NK-92 (cell line): ENCODE results near the gene CRYBG2.

Source experiments
- DNase-seq: peaks from one replicate; lab custom pipeline; 2025; ENCODE audit not compliant: unreplicated experiment; lab: John Stamatoyannopoulos, UW

The CRYBG2 gene

DNA sequence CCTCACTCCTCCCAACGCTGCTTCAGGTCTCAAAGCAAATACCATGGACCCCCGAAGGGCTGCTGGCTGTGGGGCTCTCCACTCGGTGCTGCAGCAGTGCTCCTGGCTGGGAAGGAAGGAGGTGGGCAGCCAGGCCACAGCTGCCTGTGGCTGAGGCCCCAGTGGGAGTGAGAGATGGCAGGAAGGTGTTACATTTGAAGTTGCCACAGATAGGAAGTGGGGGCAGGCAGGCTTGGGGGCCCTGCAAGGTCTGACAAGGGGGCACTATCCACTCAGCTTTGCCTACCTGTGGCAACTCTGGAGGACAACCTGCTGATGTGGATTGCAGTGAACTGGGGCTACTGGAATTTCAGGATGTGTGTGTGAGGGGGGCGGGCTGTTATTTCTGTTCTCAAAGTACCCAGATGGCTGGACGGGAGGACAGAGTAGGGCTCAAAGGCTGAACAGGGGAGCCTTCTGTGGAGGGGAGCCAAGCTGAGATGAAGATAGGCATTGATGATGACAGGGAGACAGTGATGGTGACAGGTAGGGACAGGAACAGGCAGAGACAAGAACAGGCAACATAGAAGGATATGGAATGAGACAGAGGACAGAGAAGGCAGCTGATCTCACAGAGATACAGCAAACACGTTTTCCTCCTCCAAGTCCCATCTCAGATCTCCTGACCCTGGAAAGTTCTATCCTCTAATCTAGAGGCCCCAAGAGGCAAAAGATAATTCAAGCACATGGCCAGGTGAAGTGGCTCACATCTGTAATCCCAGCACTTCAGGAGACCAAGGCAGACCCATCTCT is 16.9 kb upstream of the CRYBG2 start:
- no peak for DNase-seq

DNA sequence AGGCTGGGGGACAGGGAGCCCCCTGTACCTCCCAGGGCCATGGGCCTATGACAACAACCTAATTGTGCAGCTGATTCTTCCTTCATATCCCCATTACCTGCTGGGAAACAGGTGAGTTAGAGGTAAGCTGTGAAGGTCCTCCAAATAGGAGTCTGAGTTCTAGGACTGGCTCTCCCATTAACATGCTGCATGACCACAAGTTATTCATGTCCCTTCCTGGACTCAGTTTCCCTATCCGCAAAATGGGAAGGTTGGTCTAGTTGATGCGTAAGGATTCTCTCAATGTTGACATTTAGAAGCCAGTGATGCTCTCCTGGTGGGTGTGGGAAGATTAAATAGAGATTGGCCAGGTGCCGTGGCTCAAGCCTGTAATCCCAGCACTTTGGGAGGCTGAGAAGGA is 14.6 kb upstream of the CRYBG2 start:
- DNase-seq, result no peak

DNA sequence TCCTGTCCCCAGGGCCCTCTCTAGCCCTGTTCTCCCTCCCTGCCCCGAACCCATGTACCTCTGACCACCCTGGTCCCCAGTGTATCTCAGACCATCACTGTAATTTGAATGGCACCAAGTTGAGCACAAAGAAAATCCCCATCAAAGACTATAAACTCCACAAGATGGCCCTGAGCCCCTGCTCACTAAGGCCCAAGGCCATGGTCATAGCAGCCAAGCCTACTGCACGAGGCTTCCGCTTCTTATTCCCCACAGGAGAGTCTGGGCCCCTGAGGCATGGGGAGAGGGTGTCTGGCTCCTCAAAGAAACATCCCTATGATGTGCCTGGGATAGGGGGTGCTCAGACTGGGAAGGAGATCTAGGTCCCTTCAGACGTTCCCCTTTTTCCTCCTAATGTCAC is 14.1 kb upstream of the CRYBG2 start:
- DNase-seq, result no peak

DNA sequence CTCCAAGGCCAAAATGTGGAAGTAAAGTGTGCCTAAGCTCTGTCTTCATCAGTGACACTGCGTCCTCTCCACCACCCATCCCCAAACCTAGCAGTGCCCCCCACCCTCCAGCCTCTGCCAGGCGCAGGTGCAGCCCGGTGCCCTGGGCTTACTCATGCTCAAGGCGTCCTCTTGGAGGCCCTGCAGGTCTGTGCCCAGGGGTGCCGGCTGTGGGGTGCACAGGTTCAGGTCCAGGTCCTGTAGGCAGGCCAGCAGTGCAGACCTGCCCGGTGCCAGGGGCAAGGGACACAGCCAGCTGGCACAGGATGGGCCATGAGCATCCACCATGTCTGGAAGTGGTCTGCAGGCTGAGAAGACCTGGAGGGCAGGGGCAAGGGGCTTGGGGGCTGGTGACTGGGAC is 13.5 kb upstream of the CRYBG2 start:
- no peak for DNase-seq

DNA sequence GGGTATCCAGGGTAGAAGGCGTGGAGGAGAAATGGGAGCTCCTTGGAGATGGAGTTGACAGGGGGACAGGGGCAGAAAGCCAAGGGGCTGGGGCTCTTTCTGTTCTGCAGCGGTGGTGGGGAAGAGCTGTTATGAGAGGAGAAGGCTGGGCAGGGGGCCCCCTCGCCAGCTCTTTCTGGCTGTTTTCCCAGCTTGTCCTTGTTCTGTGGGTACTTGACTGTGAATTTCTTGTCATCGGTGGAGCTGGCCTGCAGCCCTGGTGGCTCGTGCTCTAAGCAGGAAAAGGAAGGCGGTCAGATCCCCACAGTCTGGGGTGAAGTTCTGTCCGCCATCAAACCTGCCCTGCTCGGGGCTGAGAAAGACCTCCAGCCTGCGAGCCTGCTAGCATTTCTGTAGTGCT is 11.0 kb upstream of the CRYBG2 start:
- DNase-seq, result no peak

DNA sequence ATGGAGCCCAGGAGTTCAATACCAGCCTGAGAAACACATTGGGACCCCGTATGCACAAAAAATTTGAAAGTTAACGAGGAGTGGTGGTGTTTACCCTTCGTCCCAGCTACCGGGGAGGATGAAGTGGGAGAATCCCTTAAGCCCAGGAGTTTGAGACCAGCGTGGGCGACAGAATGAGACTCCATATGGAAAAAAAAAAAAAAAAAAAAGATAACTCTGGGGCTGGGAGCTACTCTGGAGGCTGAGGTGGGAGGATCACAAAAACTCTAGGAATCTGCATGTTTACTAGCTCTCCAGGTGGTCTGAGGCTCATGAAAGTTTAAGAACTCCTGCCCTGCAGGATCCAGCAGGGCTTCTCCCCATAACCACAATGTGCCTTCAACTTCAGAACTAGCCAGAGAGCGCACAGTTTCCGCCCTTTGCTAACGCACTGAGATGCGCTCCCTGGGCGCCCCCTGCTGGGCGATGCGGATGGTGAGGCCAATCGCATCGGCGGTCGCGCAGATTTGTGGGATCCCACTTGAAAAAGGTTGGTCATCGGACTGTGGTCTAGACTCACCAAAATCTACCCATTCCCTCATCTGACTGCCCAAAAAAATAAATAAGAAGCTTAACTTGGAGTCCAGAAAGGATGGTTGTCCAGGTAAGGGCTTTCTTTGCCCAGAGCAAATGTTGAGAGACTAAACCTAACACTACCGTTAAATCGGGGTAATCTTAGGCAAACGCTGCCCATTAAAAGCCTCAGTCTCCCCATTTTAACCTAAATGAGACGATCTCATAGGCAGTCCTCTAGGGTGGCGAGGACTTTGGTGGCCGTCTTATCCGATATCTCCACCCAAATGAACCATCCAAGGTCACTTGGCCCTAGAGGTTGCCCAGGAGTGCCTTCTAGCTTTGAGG is 9.9 kb upstream of the CRYBG2 start:
- no peak for DNase-seq

DNA sequence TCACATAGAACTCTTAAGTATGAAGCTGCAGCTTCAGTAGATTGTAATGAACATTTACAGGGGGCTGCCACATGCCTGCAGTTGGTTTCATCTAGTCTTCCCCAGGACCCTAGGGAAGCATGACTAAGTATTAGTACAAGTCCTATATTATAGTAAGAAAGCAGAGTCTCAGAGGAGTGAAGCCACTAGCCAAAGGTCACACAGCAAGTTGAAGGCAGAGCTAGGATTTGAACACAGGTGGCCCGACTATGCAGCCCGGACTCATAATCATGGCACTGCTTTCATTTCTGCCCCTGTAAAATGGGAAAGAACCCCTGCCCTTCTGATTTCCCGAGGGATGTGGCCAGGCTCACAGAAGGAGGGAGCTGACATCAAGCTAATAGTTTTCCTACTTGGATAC is 8.4 kb upstream of the CRYBG2 start:
- DNase-seq, result no peak

DNA sequence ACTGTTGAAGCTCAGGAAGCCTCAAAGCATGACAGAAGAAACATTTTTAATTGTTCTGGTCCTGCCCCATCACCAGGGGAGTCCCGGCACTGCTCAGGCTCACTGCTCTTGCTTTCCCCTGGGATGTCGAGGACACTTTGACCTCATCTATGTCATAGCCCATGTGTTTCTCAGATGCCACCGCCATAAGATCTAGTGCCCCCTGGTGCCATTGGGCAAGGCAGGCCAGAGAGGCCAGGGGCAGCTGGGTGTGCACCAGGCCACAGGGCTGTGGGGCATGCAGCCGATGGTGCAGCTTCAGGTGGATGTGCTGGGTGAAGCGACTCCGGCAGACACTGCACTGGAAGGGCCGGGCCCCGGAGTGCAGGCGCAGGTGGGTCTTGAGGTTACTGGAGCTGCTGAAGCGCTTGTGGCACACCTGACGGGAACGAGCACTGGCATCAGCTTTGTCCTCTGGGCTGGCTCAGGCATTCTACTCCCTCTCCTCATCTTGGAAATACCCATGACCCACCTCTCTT is 7.7 kb upstream of the CRYBG2 start:
- no peak for DNase-seq

DNA sequence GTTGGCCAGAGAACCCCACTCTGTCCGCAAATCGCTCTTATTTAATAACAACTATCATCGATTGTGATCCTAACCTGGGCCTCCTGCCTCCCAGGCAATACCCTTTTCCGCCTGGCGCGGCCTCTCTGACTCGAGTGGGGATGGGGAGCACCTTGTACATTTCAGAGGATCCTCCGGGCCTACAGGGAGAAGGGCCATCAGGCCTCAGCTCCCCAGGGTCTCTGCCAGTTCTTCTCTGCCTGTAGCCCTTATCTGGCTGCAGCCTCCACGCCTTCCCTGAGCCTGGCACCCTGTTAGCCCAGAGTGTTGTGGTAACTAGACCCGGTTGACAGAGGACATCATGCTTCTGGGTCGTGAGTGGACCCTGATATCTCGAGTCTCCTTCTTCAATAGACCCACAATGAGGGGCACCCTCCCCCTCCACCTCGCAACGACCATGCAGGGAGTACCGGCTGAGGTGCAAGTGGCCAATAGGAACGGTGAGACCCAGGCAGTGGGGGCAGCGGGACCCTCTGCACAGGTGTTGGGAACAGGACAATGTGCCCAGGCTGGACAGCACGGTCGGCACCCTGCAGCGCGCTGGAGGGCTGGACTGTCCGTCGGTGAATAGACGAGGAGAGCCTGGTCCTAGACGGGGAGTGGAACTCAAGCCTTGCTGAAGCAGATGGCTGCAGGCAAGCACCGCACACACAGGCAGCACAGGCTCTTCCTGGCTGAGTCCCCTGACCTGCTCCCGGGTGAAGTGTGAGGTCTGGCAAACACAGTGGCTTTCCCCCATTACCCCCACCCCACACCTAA is 7.1 kb upstream of the CRYBG2 start:
- DNase-seq, result no peak

DNA sequence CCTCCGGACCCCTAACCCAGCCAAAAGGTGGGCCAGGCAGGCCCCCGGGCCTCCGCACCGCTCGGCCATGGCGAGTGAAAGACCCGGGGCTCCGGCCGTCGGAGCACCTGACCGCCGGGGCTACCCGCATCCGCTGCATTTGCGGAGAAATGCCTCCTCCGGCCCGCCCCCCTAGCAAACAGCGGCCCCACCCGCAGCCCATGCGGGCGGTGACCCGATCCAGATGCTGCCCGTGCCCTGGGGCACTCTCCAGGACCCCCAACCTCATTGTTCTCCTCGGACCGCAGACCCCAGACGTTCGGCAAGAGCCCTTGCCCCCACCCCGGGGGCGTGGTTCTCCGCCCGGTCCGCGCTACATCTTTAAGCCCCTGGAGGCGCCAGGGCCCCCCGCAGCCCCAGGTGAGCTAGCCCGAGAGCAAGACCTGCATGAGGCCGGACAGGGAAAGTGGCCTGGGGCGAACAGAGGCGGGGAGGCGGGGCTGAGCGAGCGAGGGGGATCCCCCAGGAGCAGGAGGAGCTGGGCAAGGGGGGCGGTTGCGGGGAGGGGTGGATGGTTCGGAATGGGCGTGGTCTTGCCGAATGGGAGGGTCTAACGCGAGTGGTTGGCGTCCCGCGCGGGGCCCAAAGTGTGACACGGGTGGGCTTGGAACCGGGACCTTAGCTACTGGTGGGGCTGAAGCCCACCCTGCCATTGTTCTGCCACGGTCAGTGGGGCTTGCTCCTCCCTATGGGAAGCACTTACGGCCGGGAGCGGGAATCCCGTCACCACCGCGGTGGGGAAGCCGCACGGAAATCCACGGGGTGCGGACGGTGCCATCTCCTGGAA is 6.3 kb upstream of the CRYBG2 start:
- no peak for DNase-seq

DNA sequence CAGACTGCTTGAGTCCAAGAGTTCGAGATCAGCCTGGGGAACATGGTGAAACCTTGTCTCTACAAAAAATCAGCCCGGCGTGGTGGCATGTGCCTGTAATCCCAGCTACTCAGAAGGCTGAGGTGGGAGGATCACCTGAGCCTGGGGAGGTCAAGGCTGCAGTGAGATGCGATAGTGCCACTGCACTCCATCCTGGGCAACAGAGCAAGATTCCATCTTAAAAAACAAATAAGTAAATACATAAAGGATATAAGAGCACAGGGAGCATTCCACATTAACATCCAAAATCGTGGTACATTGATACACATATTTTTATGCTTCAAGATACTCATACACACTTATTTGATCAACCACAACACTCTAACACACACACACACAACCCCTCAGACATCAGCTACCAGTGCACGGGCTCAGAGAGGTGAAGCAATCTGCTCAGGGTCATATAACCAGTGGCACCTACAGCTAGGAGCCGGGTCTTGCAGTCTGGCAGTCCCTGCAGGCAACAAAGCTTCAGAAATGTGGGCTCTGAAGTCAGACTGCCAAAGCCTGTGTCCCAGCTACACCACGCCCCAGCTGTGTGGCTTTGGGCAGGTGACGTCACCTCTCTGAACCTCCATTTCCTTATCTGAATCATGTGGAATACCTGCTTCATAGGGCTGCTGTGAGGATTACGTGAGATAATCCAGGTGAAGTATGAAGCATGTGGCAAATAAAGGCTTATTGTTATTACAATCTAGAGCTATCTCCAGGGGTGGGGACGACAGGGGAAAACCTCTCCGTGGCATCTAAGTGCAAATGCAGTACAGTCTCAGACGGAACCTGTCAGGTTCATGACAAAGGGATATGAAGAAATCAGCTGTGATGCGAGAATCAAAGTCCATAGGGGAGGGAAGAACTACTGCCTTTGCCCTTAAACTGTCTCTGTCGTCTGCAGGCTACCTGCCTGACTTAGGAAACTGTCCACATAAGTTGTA is 4.8 kb upstream of the CRYBG2 start:
- no peak for DNase-seq

DNA sequence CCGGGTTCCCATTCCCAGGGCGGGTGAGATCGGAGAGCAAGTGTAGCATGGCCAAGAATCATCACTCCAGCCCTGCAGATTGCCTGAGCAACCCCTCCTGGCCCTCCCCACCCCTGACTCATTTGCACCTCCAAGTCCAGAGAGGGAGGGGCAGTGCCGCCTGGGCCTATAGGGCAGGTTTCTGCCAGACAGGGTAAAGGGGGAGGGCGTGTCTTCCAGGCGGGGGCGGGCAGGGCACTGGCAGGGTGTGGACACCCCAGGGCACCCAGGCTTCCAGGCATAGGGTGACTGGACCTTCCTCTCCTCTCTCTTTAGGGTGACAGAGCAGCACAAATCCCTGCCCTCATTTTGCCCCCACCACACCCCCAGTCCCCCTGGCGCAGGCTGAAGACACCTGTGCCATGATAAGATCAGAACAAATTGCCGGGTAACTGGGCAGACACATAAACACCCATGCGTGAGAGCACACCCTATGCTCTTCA is 3.2 kb upstream of the CRYBG2 start:
- no peak for DNase-seq

DNA sequence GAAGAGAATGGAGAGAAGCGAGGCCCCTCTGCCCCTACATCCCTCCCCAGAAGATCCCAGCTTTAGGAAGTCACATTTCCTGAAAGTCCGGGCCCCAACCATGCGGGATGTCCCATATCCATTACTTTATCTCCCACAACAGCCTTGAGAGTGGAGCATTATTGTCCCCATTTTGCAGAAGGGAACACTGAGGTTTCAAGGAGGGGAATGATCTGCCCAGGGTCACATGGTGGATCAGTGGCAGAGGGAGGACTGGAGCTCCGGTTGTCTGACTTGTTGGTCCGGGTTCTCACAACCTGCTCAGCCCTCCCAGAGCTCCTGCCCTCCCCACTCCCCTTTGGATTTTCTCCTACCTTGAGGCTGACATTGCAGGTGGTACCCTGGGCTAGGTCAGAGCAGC is 2.2 kb upstream of the CRYBG2 start:
- no peak for DNase-seq

DNA sequence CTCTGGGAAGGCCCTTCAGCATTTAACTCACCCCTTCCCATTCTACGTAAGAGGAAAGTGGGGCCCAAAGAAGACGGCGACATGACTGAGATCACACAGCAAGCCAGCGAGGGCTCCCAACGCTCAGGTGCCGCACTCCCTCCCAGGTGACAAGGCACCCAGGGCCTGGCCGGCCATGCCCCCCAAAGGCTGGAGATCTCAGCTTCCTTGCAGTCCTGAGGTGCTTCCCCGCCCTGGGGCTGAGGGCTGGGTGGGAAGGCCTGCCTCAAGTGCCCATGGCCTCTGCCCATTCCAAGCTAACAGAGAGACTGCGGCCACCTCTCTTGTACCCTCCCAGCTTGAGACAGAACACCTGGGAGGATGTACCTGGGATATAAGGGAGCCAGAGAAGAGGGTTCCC is 1.0 kb upstream of the CRYBG2 start:
- DNase-seq, result no peak

DNA sequence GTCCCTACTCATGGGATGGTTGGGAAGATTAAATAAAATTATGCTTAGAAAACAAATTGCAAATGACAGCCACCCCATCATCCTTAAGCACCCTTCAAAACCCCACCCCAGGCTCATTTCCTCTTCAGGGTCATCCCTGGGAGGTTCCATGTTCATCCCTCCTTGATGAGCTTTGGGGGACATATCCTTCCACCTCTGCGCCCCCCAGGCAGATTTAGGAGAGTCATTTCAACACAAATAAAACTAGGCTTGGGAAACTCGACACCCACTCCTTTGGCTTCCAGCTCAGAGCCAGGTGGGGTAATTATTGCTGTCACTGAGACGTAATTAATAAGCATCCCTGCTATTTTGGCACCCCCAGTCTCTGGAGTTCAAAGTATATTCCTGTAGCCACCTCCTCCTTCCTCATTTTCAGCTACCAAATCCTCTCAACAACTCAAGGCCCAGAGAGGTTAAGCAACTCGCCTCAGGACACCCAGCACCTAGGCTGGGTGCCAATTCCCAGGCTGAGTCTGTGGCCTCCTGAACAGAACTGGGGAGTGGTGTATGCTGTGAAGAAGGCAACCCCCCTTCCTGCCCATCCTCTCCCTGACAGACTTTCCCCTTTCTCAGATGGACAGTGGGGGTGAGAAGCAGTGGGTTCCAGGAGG is 595 bp downstream of the CRYBG2 start:
- no peak for DNase-seq

DNA sequence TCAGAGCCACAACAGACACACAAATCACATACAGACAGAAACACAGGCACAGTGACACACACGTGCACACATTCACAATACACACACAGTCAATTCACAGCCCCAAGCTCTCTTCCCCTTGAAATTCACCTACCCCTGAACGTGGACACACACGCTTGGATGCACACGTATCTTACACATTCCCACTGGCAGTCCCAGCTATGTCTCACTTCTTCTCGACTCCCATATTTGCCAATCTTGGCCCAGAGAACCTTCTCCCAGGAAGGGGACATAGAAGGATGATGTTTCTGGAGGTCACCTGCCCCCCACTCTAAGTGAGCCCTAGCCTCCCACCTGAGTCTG is 1.6 kb downstream of the CRYBG2 start:
- DNase-seq, result no peak

DNA sequence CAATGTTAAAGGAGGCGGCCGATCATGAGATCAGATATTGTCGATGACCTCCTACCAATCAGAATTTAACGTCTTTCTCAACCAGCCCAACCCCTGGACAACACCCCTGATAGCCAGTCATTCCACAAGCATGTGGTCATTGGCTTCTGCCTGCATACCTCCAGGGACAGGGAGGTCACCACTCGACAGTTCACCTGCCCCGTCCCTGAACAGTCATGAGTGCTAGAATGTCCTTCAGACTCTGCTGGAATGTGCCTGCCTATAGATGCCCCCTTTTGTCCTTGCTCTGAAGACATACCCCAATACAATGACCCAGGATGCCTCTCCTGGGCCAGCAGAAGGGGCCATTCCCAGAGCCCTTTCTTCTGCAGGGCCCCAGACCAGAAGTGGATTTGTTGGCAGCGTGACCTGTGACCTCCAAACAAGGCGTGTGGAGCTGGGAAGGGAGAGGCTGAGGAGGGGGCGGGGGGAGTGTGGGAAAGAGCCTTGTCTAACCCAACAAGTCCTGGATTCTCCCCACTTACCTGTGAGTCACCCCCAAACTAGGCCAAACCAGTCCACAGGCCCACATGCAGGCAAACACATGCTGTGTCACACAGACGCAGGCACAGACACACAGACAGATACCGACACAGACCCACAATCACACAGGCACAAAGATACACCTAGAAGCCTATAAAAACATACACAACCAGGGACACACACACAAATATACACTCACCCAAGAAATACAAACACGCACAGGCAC is 2.2 kb downstream of the CRYBG2 start:
- no peak for DNase-seq
